ENCODE data around the gene ATF4.
A peak's percentile ranks its signal among the peaks of the same experiment; 100 is the strongest.
"Not testable (repeated sequence)": the region's sequence is repeated elsewhere in the genome, so short reads cannot be mapped to it uniquely, and the experiment has no call there.

ATF4 gene

GRCh38 chr22:39512026-39512425 is 8.3 kb upstream of the ATF4 start:
- DNase-seq, result no peak
- Mint-ChIP-seq H3K4me1 (ENCODE audit: low read depth) (peaks cover 46% of the 10 kb centered on the region), H3K9me3 (no peaks in the 10 kb centered on the region), H3K36me3 (ENCODE audit: low read depth) (peaks cover 97% of the 10 kb centered on the region), H3K4me3 (no peak overlapping the region), H3K27ac (no peak overlapping the region), H3K27me3 (no peaks in the 10 kb centered on the region)

GRCh38 chr22:39513791-39514190 is 6.6 kb upstream of the ATF4 start:
- peaks cover 95% of the 10 kb centered on the region for H3K36me3 Mint-ChIP-seq (ENCODE audit: low read depth)
- peaks cover 53% of the 10 kb centered on the region for H3K4me1 Mint-ChIP-seq (ENCODE audit: low read depth)
- no peaks in the 10 kb centered on the region for H3K27me3 Mint-ChIP-seq
- DNase-seq, result no peak
- H3K4me3 Mint-ChIP-seq, result no peak overlapping the region
- H3K27ac Mint-ChIP-seq, result peak overlapping the region; percentile 24
- no peaks in the 10 kb centered on the region for H3K9me3 Mint-ChIP-seq

- H3K27me3 Mint-ChIP-seq, result no peaks in the 10 kb centered on the region
- peaks cover 52% of the 10 kb centered on the region for H3K4me1 Mint-ChIP-seq (ENCODE audit: low read depth)
- H3K9me3 Mint-ChIP-seq, result no peaks in the 10 kb centered on the region
- no peak overlapping the region for H3K4me3 Mint-ChIP-seq
- peak; percentile 68 for DNase-seq
- peak overlapping the region; percentile 77 for H3K27ac Mint-ChIP-seq
- peaks cover 97% of the 10 kb centered on the region for H3K36me3 Mint-ChIP-seq (ENCODE audit: low read depth)
Measured at GRCh38 chr22:39514373-39514973, 5.9 kb upstream of the ATF4 start.

GRCh38 chr22:39515266-39516050 is 4.9 kb upstream of the ATF4 start:
- no peak for DNase-seq
- H3K4me1 Mint-ChIP-seq (ENCODE audit: low read depth), result peaks cover 51% of the 10 kb centered on the region
- no peaks in the 10 kb centered on the region for H3K9me3 Mint-ChIP-seq
- H3K36me3 Mint-ChIP-seq (ENCODE audit: low read depth), result peaks cover 95% of the 10 kb centered on the region
- no peak overlapping the region for H3K4me3 Mint-ChIP-seq
- no peaks in the 10 kb centered on the region for H3K27me3 Mint-ChIP-seq
- peak overlapping the region; percentile 77 for H3K27ac Mint-ChIP-seq

GRCh38 chr22:39517470-39517869 is 2.9 kb upstream of the ATF4 start:
- no peak for DNase-seq
- no peaks in the 10 kb centered on the region for H3K27me3 Mint-ChIP-seq
- no peak overlapping the region for H3K4me3 Mint-ChIP-seq
- peaks cover 60% of the 10 kb centered on the region for H3K4me1 Mint-ChIP-seq (ENCODE audit: low read depth)
- H3K36me3 Mint-ChIP-seq (ENCODE audit: low read depth), result peaks cover 95% of the 10 kb centered on the region
- H3K9me3 Mint-ChIP-seq, result no peaks in the 10 kb centered on the region
- H3K27ac Mint-ChIP-seq, result peak overlapping the region; percentile 3

GRCh38 chr22:39518144-39518786 is 2.1 kb upstream of the ATF4 start:
- H3K9me3 Mint-ChIP-seq, result no peaks in the 10 kb centered on the region
- H3K36me3 Mint-ChIP-seq (ENCODE audit: low read depth), result peaks cover 95% of the 10 kb centered on the region
- no peaks in the 10 kb centered on the region for H3K27me3 Mint-ChIP-seq
- DNase-seq, result no peak
- peak overlapping the region; percentile 96 for H3K4me3 Mint-ChIP-seq
- H3K4me1 Mint-ChIP-seq (ENCODE audit: low read depth), result peaks cover 68% of the 10 kb centered on the region
- peak overlapping the region; percentile 99 for H3K27ac Mint-ChIP-seq

- peaks cover 95% of the 10 kb centered on the region for H3K36me3 Mint-ChIP-seq (ENCODE audit: low read depth)
- no peaks in the 10 kb centered on the region for H3K9me3 Mint-ChIP-seq
- H3K4me1 Mint-ChIP-seq (ENCODE audit: low read depth), result peaks cover 67% of the 10 kb centered on the region
- H3K4me3 Mint-ChIP-seq, result peak overlapping the region; percentile 96
- DNase-seq, result no peak
- H3K27ac Mint-ChIP-seq, result peak overlapping the region; percentile 99
- no peaks in the 10 kb centered on the region for H3K27me3 Mint-ChIP-seq
Measured at GRCh38 chr22:39518996-39519680, 1.2 kb upstream of the ATF4 start.

- H3K27me3 Mint-ChIP-seq, result no peaks in the 10 kb centered on the region
- no peaks in the 10 kb centered on the region for H3K9me3 Mint-ChIP-seq
- H3K36me3 Mint-ChIP-seq (ENCODE audit: low read depth), result peaks cover 95% of the 10 kb centered on the region
- peaks cover 68% of the 10 kb centered on the region for H3K4me1 Mint-ChIP-seq (ENCODE audit: low read depth)
- DNase-seq, result no peak
- peak overlapping the region; percentile 96 for H3K4me3 Mint-ChIP-seq
- H3K27ac Mint-ChIP-seq, result peak overlapping the region; percentile 99
Measured at GRCh38 chr22:39519681-39520225, 609 bp upstream of the ATF4 start.

- Mint-ChIP-seq H3K4me3 (peak overlapping the region; percentile 96), H3K36me3 (ENCODE audit: low read depth) (peaks cover 95% of the 10 kb centered on the region), H3K4me1 (ENCODE audit: low read depth) (peaks cover 67% of the 10 kb centered on the region), H3K27ac (peak overlapping the region; percentile 99)
- not testable (repeated sequence) for H3K9me3 Mint-ChIP-seq, H3K27me3 Mint-ChIP-seq, DNase-seq
Measured at GRCh38 chr22:39521106-39521885, 934 bp downstream of the ATF4 start.

- Mint-ChIP-seq H3K27ac (peak overlapping the region; percentile 99), H3K36me3 (ENCODE audit: low read depth) (peaks cover 90% of the 10 kb centered on the region), H3K4me3 (peak overlapping the region; percentile 96), H3K4me1 (ENCODE audit: low read depth) (peaks cover 67% of the 10 kb centered on the region)
- H3K27me3 Mint-ChIP-seq, H3K9me3 Mint-ChIP-seq, DNase-seq: not testable (repeated sequence)
Measured at GRCh38 chr22:39522091-39522490, 1.7 kb downstream of the ATF4 start.

GRCh38 chr22:39522567-39523300 is 2.4 kb downstream of the ATF4 start:
- H3K4me3 Mint-ChIP-seq, result peak overlapping the region; percentile 96
- no peaks in the 10 kb centered on the region for H3K9me3 Mint-ChIP-seq
- no peaks in the 10 kb centered on the region for H3K27me3 Mint-ChIP-seq
- H3K27ac Mint-ChIP-seq, result peak overlapping the region; percentile 99
- DNase-seq, result peak; percentile 55
- peaks cover 69% of the 10 kb centered on the region for H3K4me1 Mint-ChIP-seq (ENCODE audit: low read depth)
- H3K36me3 Mint-ChIP-seq (ENCODE audit: low read depth), result peaks cover 91% of the 10 kb centered on the region

- Mint-ChIP-seq H3K4me1 (ENCODE audit: low read depth) (peaks cover 71% of the 10 kb centered on the region), H3K9me3 (no peaks in the 10 kb centered on the region), H3K36me3 (ENCODE audit: low read depth) (peaks cover 93% of the 10 kb centered on the region), H3K4me3 (peak overlapping the region; percentile 96), H3K27ac (peak overlapping the region; percentile 99), H3K27me3 (no peaks in the 10 kb centered on the region)
- DNase-seq, result peak; percentile 38
Measured at GRCh38 chr22:39524089-39524752, 3.9 kb downstream of the ATF4 start.

All from activated T-cell treated with anti-CD3 and anti-CD28 coated beads, Interleukin-2, amount 50 U/mL, for 24 hours (primary cell).